Measurements from ENCODE around the gene TRIO.

TRIO gene

DNA sequence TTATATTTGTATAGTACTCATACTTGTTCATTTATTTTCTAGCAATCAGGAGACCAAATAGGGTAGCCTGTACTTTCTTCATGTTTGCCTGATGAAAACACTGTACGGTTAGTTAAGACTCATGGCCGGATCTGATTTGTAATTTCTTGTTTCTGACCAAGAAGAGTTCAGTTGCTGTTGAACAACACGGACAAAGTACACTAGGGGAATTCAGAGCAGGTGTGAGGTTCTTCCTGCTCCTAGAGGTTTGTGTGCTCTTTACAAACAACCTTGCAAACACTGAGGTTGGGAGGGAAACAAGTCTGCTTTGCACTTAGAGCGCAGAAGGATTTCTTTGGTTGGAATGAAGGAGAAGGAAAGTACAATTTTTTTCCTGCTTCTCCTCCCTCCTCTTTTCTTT, 69.7 kb downstream of the TRIO start:
- no peak for DNase-seq

GRCh38 chr5:14213253-14213652, 70.1 kb downstream of the TRIO start:
- DNase-seq: no peak

GRCh38 chr5:14213813-14214585, 70.9 kb downstream of the TRIO start:
- DNase-seq: no peak

DNA sequence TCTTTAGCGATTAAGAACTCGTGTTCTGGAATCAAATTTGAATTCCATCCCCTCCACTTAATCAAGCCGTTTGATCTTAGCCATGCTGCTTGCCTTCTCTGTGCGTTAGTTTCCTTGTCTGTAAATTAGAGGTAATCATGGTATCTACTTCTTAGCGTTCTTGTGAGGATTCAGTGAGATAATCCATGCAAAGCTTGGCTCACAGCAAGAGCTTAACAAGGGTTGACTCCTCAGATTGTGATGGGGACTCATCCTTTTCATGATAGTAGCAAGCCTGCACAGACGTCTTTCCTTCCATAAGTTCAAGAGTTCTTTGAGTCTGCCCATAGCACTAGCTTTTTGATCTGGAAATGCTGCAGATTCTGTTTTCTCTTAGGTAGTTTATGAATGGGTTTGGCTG, 72.8 kb downstream of the TRIO start:
- no peak for DNase-seq

DNA sequence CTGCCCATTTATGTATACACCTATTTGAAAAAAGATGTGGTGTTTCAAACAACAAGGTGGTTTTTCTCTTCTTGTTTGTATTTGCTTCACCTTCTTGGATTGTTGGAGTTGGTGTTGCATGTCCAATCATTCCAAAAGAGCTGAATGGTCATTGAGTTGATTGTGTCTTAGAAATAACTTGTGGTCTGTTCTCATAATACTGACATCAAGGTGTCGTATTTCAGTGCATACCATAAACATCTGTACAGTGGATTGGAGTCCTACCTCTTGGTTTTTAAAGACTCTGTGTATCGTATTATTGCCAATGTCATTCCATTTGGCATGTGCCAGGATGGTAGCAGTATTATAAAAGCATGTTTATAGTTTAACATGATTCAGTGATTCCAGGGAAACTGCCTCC, 73.2 kb downstream of the TRIO start:
- no peak for DNase-seq

- no peak for DNase-seq
Observed at GRCh38 chr5:14216902-14217301, 73.8 kb downstream of the TRIO start.

DNA sequence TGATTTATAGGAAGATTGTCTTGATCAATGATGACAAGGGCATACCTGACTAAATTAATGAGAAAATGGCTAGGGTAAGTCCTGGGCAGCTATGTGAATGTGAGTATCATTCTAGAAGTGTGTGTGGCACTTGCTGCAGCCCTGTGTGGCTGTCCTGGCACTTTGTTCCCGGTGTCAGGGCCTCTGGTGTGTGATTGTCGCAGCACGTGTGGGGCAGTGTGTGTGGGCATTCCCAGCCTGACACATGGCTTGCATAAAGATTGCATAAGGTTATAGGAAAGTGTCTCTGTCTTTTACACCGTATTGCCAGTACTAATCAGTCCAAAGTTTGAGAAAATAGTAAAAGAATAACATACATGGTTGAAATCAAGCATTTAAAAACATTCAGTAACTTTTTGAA, 74.4 kb downstream of the TRIO start:
- DNase-seq: no peak

DNA sequence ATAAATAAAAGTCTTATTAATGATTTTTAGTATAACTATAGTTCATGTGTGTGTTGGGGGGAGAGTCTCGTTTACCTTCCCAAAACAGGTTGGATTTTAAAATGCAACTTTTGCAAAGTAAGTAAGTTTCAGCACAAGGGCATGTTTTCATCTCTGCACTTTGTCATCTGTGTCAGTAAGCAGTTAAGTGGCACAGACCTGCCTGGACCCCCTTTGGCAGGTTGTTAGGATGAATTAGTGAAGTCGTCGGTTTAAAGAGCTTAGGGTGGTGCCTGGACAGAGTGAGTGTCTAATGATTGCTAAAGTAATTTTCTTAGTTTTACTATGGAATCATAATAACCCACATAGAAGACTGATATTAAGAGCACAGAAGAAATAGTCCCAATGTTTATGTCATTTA, 74.9 kb downstream of the TRIO start:
- DNase-seq: no peak

DNA sequence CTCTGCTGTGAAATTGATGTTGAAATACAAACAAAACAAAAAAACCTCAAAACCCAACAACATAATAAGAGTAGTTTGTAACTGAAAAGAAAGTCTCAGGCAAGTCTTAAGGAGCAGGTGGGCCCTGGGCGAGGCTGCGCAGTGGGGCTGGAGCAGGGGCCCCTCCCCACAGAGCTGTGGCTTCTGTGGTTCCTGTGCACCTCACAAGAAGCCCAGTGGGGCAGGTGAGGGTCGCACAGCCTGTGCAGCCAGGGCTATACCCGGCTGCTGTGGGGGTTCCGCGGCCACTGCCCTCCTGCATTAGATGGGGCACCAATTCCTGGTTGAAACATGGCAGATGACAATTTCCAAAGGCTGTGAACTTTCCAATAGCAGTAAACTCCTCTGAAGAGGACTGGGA, 75.3 kb downstream of the TRIO start:
- DNase-seq: no peak

DNA sequence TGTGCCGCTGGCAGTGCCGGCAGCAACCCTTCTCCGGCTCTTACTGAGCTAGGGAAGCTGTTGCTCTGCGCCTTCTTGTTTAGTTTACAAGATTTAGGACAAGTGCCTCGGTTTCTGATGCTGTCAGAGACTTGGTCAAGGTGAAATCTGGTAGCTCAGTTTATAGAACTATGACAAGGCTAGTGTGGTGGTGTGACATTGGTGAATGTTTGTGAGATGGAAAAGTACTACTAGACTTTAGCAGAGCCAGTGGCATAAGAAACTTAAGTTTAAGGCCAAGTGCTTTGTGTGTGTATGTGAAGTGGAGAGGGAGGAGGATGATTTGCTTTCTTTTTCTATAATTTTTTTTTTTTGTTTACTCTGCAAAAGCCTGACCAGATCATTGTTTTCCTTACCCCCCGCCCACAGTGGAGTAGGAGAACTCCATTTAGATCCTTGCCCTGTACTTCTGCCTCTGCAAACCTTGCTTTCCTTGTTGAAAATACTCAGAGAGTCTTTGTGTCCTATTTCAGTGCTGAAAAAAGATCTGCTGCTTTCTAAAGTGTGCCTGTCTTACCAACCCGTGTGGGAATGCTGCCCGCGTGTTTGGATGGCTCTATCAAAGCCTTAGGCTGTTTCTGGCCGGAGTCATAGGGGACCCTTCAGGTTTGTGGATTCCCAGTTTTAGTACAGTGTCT, 75.9 kb downstream of the TRIO start:
- DNase-seq: no peak

GRCh38 chr5:14219800-14220512, 76.8 kb downstream of the TRIO start:
- DNase-seq: no peak

DNA sequence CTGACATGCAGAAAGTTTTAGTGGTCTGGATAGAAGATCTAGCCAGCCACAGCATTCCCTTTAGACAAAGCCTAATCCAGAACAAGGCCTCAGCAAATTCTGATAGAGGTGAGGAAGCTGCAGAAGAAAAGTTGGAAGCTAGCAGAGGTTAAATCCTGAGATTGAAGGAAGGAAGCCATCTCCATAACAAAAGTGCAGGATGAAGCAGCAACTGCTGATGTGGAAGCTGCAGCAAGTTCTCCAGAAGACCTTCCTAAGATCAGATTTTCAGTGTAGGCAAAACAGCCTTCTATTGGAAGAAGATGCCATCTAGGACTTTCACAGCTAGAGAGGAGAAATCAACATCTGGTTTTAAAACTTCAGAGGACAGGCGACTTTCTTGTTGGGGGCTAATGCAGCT, 77.5 kb downstream of the TRIO start:
- no peak for DNase-seq

DNA sequence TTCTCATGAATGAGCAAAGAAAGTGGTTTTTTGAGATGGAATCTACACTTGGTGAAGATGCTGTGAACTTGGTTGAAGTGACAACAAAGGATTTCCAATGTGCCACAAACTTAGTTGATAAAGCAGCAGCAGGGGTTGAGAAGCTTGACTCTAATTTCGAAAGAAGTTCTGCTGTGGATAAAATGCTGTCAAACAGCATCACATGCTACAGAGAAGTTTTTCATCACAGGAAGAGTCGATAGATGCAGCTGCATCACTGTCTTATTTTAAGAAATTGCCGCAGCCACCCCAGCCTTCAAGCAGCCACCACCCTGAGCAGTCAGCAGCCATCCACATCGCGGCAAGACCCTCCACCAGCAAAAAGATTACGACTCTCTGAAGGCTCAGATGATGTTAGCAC, 78.6 kb downstream of the TRIO start:
- DNase-seq: no peak

- no peak for DNase-seq
Observed at GRCh38 chr5:14222206-14222605, 79.1 kb downstream of the TRIO start.

DNA sequence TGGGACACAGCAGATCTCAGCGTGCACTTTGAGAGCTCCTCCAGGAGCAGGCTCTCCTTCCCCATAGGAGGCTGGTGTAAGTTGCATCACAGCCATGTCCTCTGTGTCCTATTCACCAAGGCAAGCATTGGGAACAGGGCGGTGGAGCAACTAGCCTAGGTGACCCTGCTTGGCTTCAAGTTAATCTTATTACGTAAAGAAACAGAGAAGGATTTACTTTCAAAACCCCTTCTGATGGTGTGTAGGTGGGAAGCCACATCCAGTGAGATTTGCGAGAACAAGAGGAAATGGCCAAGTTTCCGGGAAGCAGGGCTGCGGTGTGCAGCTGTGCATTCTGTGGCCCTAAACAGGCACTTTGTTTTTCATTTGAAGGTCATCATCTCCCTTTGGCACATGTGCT, 80.2 kb downstream of the TRIO start:
- DNase-seq: no peak

GRCh38 chr5:14225173-14225834, 82.2 kb downstream of the TRIO start:
- DNase-seq: no peak

- no peak for DNase-seq
Observed at GRCh38 chr5:14226149-14226548, 83.0 kb downstream of the TRIO start.

DNA sequence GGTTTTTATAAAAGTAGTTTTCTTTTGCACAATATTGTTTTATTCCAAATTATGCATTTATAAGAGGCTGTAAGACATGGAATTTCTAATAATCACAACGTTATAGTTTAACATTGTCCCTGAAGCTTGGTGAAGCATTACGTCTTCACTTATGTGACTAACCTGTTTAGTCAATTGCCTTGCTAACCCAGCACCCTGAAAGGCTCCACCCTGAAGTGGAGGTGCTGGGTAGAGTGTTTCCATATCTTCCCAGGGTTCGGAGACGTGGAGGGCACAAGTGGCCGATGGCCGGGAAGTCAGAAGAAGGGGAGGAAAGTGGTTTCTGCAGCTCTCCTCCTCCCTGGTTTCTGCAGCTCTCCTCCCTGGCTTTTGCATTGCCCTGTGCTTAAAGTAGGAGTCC, 83.4 kb downstream of the TRIO start:
- DNase-seq: no peak

DNA sequence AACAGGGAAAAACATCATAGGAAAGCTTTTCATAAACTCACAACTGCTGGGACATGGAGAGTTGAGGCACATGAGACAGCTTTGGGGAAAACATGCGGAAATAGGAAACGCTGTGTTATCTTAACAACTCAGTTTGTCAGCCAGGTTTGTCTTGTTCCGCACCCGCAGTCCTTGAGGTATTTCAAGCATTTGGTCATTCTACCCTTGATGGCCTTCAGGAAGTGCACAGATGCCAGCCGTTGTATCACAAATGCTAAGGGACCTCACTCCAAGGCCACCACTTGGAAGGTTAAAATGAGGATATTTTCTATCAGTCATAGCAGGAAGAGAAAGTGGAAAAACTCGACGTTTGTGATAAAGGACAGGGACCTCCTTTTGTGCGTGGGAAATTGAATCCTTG, 83.8 kb downstream of the TRIO start:
- no peak for DNase-seq

- DNase-seq: no peak
Observed at GRCh38 chr5:14227513-14227912, 84.4 kb downstream of the TRIO start.

GRCh38 chr5:14228219-14228618, 85.1 kb downstream of the TRIO start:
- no peak for DNase-seq

- no peak for DNase-seq
Observed at GRCh38 chr5:14229181-14229580, 86.0 kb downstream of the TRIO start.

GRCh38 chr5:14229734-14230133, 86.6 kb downstream of the TRIO start:
- no peak for DNase-seq

DNA sequence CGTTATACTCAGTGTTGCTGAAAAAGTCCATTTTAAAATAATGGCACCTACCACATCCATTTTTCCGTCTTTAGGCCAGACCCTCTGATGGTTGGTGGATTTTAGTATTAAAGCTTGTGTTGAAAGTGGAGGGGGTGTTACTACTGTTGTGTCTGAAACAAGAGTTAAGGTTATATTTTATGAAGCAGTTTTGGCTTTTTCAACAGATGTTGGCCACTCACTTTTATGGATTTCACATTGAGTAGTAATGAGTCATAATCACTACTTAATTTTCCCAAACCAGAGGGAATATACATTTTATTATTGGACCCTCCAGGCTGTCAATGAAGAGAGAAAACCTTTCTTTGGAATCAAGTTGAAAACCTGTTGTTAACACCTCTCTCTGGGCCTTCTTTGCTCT, 88.0 kb downstream of the TRIO start:
- no peak for DNase-seq
